ENCODE measurements around the gene CCT7. TPM values are rescaled to one million over a fixed set of nuclear protein-coding genes. Genes with fewer than 3 reads are reported as not detected.

The CCT7 gene
- total and polyA plus RNA-seq, 2 of the 8 experiments (the other 6 are each of a cell fraction or from before 2014, with no cell fraction given): 440 to 474 TPM

GRCh38 chr2:73233154-73233931 is 765 bp upstream of the CCT7 start, which contains the start of gene PRADC1:
PRADC1 (minus strand) TSS chr2:73233239; CDS start chr2:73233160, 79 bp downstream.
- Histone ChIP-seq H3K23ac (ENCODE audit: insufficient read length) (no peak within 1 kb of the TSS), H3K18ac (ENCODE audit: extremely low read depth, low read length) (no peak within 1 kb of the TSS), H4K91ac (replicated peaks; ENCODE audit: insufficient read length, low read length) (peak within 1 kb of the TSS; percentile 0), H3K4me1 (replicated peaks in 1 of 4; ENCODE audit: control insufficient read depth in 3 of 4, insufficient read depth in 4 of 4, low read length in 3 of 4) (peaks cover 10 to 16% (median 13%) of the 10 kb centered on the region in 4 experiments; a peak in 6 of 7 replicates), H3K14ac (ENCODE audit: insufficient read length) (no peak within 1 kb of the TSS), H2BK20ac (ENCODE audit: low read length) (no peak within 1 kb of the TSS), H3K23me2 (ENCODE audit: low read depth, low read length) (peaks cover 21% of the 10 kb centered on the region), H2BK120ac (replicated peaks; ENCODE audit: low read depth, low read length) (no peak within 1 kb of the TSS), H3K9me3 (ENCODE audit: insufficient read depth in 2 of 2, low read depth in 1 of 2, low read length in 1 of 2) (no peaks in the 10 kb centered on the region), H3K79me2 (ENCODE audit: control insufficient read depth in 1 of 2, insufficient read depth in 2 of 2, low read length in 2 of 2) (peaks cover 38 to 42% of the 10 kb centered on the region in 2 experiments), H3K36me3 (ENCODE audit: control insufficient read depth in 2 of 4, insufficient read depth in 4 of 4, low read length in 3 of 4) (peaks cover 0 to 2% (median 0%) of the 10 kb centered on the region in 4 experiments; a peak in 2 of 8 replicates), H2BK15ac (ENCODE audit: low read length) (no peak within 1 kb of the TSS; the same call in 1 of the 2 replicates), H3K4me3 (ENCODE audit: extremely low read depth in 1 of 4, insufficient read depth in 2 of 4, low read depth in 3 of 4, low read length in 4 of 4) (peak within 1 kb of the TSS; percentile 82 to 93 (median 88)), H2BK12ac (ENCODE audit: low read depth, low read length) (no peak within 1 kb of the TSS), H3K79me1 (ENCODE audit: low read depth, low read length) (peaks cover 8% of the 10 kb centered on the region), H3K9ac (replicated peaks in 1 of 4; ENCODE audit: extremely low read depth in 1 of 4, low read depth in 3 of 4, low read length in 3 of 4) (peak within 1 kb of the TSS; percentile 15 to 85 (median 44)), H3K27ac (ENCODE audit: low read depth, low read length) (peak within 1 kb of the TSS; percentile 30; the same call in 1 of the 2 replicates), H4K20me1 (replicated peaks in 1 of 2; ENCODE audit: control insufficient read depth in 1 of 2, insufficient read depth in 2 of 2, low read length in 2 of 2) (peaks cover 9 to 20% of the 10 kb centered on the region in 2 experiments), H2AK5ac (ENCODE audit: low read depth, low read length) (no peak within 1 kb of the TSS), H2AFZ (ENCODE audit: low read length) (peak within 1 kb of the TSS; percentile 82; the same call in 1 of the 2 replicates), H2BK5ac (ENCODE audit: low read depth, low read length) (peak within 1 kb of the TSS; percentile 1; the same call in 1 of the 2 replicates), H3K4ac (replicated peaks; ENCODE audit: insufficient read length, low read depth, low read length) (no peak within 1 kb of the TSS), H3K27me3 (replicated peaks in 1 of 4; ENCODE audit: control insufficient read depth in 3 of 4, extremely low read depth in 1 of 4, insufficient read depth in 3 of 4, low read length in 3 of 4) (no peaks in the 10 kb centered on the region; a peak in 2 of 7 replicates), H3K56ac (replicated peaks; ENCODE audit: insufficient read length, low read depth, low read length) (no peak within 1 kb of the TSS), H4K5ac (ENCODE audit: insufficient read length, low read depth, low read length) (no peak within 1 kb of the TSS), H4K8ac (ENCODE audit: extremely low read depth, insufficient read depth, low read length) (peak within 1 kb of the TSS; percentile 86; the same call in 1 of the 2 replicates), H3K4me2 (ENCODE audit: insufficient read depth in 1 of 2, low read depth in 2 of 2, low read length in 2 of 2) (peak within 1 kb of the TSS; percentile 94 to 99)
- CTCF ChIA-PET (ENCODE audit: partially characterized antibody): interaction anchor here (0.5 to 10.2 kb wide), 9 partner anchors 11 to 147 kb away, joined by 3 to 51 read pairs (median 4); partner anchors contain the start of gene SMYD5
- DNase-seq (ENCODE audit: low read depth in 1 of 2, low spot score in 2 of 2) (peak; percentile 94 to 98), FAIRE-seq (no peak)
- 3% methylated on average over 65 of the region's 67 CpGs; no CpG with 5 or more reads in 1 of the 2 experiments for WGBS, 2 experiments (ENCODE audit: extremely low coverage in 1 of 2, insufficient coverage in 1 of 2, insufficient read length in 1 of 2, insufficient replicate concordance in 2 of 2, low coverage in 1 of 2, low lambda C conversion rate in 2 of 2, missing lambda C conversion rate in 1 of 2)
- POLR2A ChIA-PET (ENCODE audit: partially characterized antibody): interaction anchor here (0.5 to 8.8 kb wide), 23 partner anchors 12 to 1473 kb away, joined by 3 to 113 read pairs (median 6); partner anchors contain the start of genes EGR4, FBXO41, NOTO and RAB11FIP5
- peak; percentile 69; the same call in 1 of the 2 replicates for TF ChIP-seq MAX (IDR thresholded peaks at IDR 0.05)
- no peak for TF ChIP-seq BCL11A (IDR thresholded peaks at IDR 0.05; ENCODE audit: low read depth in 2 of 2, low read length in 2 of 2)
- TF ChIP-seq HDAC2 (IDR thresholded peaks at IDR 0.05; ENCODE audit: borderline replicate concordance in 1 of 2, low read depth in 2 of 2, low read length in 2 of 2): peak in 1 of 2 experiments; percentile 93; a peak in 2 of 4 replicates
- no peak for TF ChIP-seq SUZ12 (IDR thresholded peaks at IDR 0.05; ENCODE audit: low read length)
- TF ChIP-seq SAP30 (IDR thresholded peaks at IDR 0.05; ENCODE audit: insufficient read depth, insufficient replicate concordance, low read length): peak; percentile 86
- no peak for TF ChIP-seq CBX5 (IDR thresholded peaks at IDR 0.05; ENCODE audit: low read depth, low read length)
- TF ChIP-seq CBX8 (IDR thresholded peaks at IDR 0.05; ENCODE audit: borderline replicate concordance, low read depth, low read length): no peak
- peak; percentile 51; the same call in 1 of the 2 replicates for TF ChIP-seq TEAD4 (IDR thresholded peaks at IDR 0.05; ENCODE audit: low read depth, low read length)

Data from H1 (cell line).